Measurements from ENCODE around the gene TANK. TPM values are rescaled to one million over a fixed set of nuclear protein-coding genes. Genes with fewer than 3 reads are reported as not detected.

Gene TANK
- total RNA-seq, 4 donors from 2014 or later = 94.2 to 178 (median 141) TPM

DNA sequence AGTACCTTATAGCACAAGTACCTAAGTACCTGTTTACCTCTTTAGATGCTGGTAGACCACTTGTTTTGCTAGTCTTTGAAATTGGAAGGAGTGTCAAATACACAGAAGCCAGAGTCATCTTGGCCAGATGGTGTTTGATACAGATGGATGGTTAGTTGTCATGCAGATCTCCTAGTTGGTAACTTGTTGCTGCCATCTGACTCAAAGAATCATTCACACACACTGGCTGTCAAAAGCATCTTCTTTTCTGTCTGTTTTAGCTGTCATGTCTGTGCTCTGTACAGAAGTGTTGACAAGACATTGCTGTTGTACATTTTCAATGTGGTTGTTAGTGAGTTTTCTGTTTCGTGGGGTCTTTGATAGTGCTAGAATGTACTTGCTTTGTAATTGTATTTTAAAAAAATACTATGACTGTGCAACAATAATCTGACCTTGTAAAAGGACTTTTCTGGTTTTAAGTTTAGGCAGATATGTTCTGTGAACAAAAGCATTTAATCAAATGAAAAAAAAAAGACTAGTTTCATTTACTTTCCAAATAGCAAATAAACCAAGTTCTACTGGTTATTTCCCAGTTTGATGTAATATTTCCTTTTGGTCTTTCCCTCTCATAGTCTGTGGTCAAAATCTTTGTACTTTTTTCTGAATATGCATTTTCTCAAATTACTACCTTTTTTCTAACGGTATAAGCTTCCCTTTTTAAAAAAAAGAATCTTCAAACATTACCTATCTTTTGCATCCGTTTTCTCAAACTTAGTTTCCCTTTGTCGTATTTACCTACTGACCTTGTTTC, 39.9 kb downstream of the TANK start:
- TF ChIP-seq, protein P1, sequence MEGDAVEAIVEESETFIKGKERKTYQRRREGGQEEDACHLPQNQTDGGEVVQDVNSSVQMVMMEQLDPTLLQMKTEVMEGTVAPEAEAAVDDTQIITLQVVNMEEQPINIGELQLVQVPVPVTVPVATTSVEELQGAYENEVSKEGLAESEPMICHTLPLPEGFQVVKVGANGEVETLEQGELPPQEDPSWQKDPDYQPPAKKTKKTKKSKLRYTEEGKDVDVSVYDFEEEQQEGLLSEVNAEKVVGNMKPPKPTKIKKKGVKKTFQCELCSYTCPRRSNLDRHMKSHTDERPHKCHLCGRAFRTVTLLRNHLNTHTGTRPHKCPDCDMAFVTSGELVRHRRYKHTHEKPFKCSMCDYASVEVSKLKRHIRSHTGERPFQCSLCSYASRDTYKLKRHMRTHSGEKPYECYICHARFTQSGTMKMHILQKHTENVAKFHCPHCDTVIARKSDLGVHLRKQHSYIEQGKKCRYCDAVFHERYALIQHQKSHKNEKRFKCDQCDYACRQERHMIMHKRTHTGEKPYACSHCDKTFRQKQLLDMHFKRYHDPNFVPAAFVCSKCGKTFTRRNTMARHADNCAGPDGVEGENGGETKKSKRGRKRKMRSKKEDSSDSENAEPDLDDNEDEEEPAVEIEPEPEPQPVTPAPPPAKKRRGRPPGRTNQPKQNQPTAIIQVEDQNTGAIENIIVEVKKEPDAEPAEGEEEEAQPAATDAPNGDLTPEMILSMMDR (IDR thresholded peaks at IDR 0.05; ENCODE audit: low read depth) = no peak

DNA sequence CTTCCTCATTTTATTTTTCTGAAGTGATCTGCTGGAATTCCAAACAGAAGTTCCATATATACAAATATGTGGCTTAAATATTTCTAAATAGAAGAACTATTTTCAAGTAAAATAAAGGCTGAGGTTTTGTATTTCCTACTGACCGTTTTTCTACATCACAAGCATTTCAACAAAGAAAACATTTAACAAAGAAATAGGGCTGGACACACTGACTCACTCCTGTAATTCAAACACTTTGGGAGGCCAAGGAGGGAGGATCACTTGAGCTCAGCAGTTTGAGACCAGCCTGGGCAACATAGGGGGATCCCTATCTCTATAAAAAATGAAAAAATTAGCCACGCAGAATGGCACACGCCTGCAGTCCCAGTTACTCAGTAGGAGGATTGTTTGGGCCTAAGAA, 44.6 kb downstream of the TANK start:
- TF ChIP-seq, protein P1 (IDR thresholded peaks at IDR 0.05; ENCODE audit: low read depth) = no peak

DNA sequence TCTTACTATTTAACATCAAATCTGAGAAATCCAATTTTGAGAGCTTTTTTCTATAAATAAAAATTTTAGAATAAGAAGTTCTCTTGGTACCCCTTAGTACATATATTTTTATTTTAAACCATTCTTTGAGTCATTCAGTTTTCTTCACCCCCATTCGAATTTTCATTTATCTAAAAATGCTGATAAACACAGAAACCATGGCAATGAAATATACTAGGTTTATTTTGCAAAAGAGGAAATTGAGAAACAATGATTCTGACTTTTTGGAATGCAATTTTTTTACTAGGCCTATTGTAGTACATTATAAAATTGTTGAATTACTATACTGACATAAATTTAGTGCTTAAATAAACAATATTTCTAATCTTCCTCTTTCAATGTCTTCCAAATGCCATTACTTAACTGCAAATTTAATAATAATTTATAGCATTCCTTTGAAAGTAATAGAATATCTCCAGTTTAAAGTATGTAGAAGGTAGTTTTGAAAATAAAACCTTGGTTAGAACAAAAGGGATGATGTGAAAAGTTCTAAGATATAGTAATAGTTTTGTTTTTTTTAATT, 46.3 kb downstream of the TANK start:
- TF ChIP-seq, protein P1 (IDR thresholded peaks at IDR 0.05; ENCODE audit: low read depth) = no peak

DNA sequence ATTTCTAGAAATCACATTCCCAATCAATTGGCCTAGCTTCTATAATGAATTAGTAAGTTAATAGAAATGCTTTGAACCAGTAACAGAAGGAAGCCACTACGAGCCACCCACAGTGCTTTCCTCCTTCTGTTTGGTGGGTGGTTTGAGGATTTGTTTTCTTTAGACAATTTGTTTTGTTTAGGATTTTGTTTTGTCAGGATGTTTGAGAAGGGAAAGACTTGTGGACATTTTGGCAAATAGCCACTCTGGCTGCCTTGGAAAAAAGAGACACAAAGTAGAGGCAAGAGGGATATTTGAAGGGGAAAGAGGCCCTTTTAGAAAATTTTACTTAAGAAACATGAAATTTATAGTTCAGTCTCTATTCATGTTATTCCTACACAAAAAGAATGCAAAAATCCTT, 47.7 kb downstream of the TANK start:
- TF ChIP-seq, protein P1 (IDR thresholded peaks at IDR 0.05; ENCODE audit: low read depth) = no peak

DNA sequence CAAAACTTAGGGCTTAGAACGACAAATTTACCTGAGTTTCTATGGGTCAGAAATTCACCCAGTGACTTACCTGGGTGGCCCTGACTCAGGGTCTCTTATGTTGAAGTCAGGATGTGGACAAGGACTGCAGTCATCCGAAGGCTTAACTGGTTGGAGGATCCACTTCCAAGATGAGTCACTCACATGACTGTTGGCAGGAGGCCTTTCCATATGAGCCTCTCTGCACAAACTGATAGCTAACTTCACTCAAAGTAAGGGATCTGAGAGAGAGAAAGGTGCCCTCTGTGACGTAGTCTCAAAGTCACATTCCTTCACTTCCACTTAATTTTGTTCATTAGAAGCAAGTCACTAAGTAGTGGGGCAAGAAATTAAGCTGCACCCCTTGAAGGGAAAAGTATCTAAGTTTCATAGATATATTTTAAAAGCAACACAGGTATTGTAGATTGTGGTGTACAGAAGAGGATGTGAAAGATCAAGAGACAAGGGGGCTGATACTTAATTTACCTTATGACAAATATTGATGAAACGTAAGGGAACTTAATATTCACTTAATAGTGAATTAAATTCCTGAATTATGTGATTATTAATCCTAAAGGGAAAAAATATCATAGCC, 48.4 kb downstream of the TANK start:
- TF ChIP-seq, protein P1 (IDR thresholded peaks at IDR 0.05; ENCODE audit: low read depth) = no peak

DNA sequence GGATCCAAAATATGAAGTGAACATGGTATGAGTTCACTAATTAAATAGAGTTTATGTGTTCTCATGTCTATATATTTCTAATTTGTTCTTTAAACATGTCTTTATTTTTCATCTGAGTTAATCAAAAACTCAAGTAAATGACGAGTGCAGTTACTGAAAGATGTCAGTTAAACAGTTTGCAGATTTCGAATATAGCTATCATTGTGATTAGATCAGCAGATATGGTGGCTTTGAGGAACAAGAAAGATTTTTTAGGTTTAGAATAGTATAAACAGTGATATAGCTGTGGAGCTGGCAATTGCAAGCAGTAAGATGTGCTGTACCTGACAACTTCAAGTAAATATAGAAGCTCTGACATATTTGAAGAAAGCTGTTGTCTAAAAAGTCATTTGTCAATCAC, 49.7 kb downstream of the TANK start:
- TF ChIP-seq, protein P1 (IDR thresholded peaks at IDR 0.05; ENCODE audit: low read depth) = no peak

DNA sequence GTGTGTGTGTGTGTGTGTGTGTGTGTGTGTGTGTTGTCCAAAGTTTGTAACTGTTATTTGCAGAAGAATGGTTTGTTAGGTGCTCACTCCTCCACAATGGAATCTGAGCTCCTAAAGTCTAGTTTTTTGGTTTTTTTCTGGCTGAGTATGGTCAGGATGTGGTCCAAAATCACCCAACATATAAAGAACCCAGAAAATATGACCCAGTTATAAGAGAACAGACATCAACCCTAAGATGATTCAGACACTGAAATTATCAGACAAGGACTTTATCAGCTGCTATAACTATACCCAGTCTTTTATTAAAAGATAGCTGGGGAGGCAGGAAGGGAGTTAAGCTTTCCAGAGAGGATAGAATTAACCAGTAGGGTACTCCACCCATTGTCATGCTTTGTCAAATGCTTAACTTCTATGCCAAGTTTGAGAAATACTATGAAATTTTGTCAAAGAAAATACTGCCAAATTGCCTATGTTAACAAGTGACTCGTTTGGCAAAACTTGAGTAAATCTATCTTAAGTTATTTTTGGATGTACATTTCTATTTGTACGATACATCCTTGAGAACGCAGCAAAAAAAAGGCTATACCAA, 57.5 kb downstream of the TANK start:
- TF ChIP-seq, protein P1 (IDR thresholded peaks at IDR 0.05; ENCODE audit: low read depth) = no peak

All from subcutaneous adipose tissue (tissue), 4 donors.